Measurements from ENCODE around the gene SOS2. TPM values are rescaled to one million over a fixed set of nuclear protein-coding genes. Genes with fewer than 3 reads are reported as not detected.

Gene SOS2
- total and polyA plus RNA-seq, 12 donors, result 6.1 to 39.1 (median 27.8) TPM

GRCh38 chr14:50212726-50213125, 18.7 kb downstream of the SOS2 start:
- H3K27me3 ChIP-seq, result no peaks in the 10 kb centered on the region
- WGBS, 4 donors, result 24 to 52% (median 39%) methylated on average over 3 of the region's 3 CpGs
- H3K36me3 ChIP-seq (replicated peaks in 1 of 2), result no peaks in the 10 kb centered on the region
- H3K9me3 ChIP-seq (replicated peaks in 1 of 3), result no peaks in the 10 kb centered on the region
- H3K4me1 ChIP-seq (replicated peaks in 1 of 2), result peaks cover 6 to 28% of the 10 kb centered on the region in 2 donors
- no peak for DNase-seq
- no peak overlapping the region for H3K4me3 ChIP-seq
- no peak overlapping the region for H3K27ac ChIP-seq
- TF ChIP-seq POLR2A (IDR thresholded peaks at IDR 0.05) (no peak), CTCF (IDR thresholded peaks at IDR 0.05) (no peak)
- intact Hi-C loops (cut with DNase I), result no loop called here

GRCh38 chr14:50210074-50210473, 21.3 kb downstream of the SOS2 start:
- Histone ChIP-seq H3K9me3 (replicated peaks in 1 of 3) (no peaks in the 10 kb centered on the region), H3K36me3 (replicated peaks in 1 of 2) (no peaks in the 10 kb centered on the region), H3K27ac (no peak overlapping the region), H3K4me3 (no peak overlapping the region), H3K27me3 (no peaks in the 10 kb centered on the region), H3K4me1 (replicated peaks in 1 of 2) (peaks cover 11 to 25% of the 10 kb centered on the region in 2 donors)
- intact Hi-C loops (cut with DNase I), result no loop called here
- DNase-seq, result no peak
- WGBS, 4 donors, result 77 to 86% (median 82%) methylated on average over 1 of the region's 1 CpG
- no peak for TF ChIP-seq POLR2A (IDR thresholded peaks at IDR 0.05)
- TF ChIP-seq CTCF (IDR thresholded peaks at IDR 0.05), result no peak

DNA sequence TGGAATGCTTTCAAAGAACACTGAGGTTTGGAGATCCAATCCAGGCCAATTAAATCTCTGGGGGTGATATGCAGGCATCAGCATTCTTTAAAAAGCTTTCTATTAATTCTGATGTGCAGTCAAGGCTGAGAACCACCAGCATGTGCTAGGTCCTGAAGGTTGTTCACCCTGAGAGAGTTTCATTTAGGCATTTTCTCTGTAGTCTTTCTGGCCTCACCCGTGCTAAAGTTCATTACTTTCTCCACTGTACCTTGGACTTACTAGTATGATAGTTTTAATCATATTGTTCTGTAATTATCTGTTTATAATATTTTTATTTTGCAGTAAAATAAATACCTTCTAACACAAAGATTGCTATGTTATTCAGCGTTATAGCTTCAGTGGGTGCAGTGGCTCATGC, 32.9 kb downstream of the SOS2 start:
- H3K36me3 ChIP-seq (replicated peaks in 1 of 2), result peaks cover 0 to 35% of the 10 kb centered on the region in 2 donors
- no peak for TF ChIP-seq CTCF (IDR thresholded peaks at IDR 0.05)
- no peak for TF ChIP-seq POLR2A (IDR thresholded peaks at IDR 0.05)
- no peak overlapping the region for H3K4me3 ChIP-seq
- no peaks in the 10 kb centered on the region for H3K9me3 ChIP-seq (replicated peaks in 1 of 3)
- 96 to 98% (median 97%) methylated on average over 2 of the region's 2 CpGs for WGBS, 4 donors
- H3K4me1 ChIP-seq (replicated peaks in 1 of 2), result peaks cover 0 to 4% of the 10 kb centered on the region in 2 donors
- intact Hi-C loops (cut with DNase I), result no loop called here
- no peaks in the 10 kb centered on the region for H3K27me3 ChIP-seq
- DNase-seq, result no peak
- H3K27ac ChIP-seq, result no peak overlapping the region

- no peak for TF ChIP-seq POLR2A (IDR thresholded peaks at IDR 0.05)
- no peak for TF ChIP-seq CTCF (IDR thresholded peaks at IDR 0.05)
- Histone ChIP-seq H3K4me3 (no peak overlapping the region), H3K4me1 (replicated peaks in 1 of 2) (no peaks in the 10 kb centered on the region), H3K27ac (no peak overlapping the region), H3K27me3 (no peaks in the 10 kb centered on the region), H3K36me3 (replicated peaks in 1 of 2) (peaks cover 0 to 14% of the 10 kb centered on the region in 2 donors), H3K9me3 (replicated peaks in 1 of 3) (no peaks in the 10 kb centered on the region)
- no peak for DNase-seq
- 87 to 89% (median 88%) methylated on average over 1 of the region's 1 CpG for WGBS, 4 donors
- intact Hi-C loops (cut with DNase I), result no loop called here
Measured at GRCh38 chr14:50191499-50191898, 39.9 kb downstream of the SOS2 start.

Data from adrenal gland (tissue), 12 donors.